KMS-11 (cell line): ENCODE data around the gene HEXD.

Experiments used
- H2AFZ ChIP-seq: fragments of 200-600 bp; sonication (generic); 2 replicates; pipeline ENCODE4 v1.6.1; 2016; ENCODE audit warnings: antibody characterized with exemption, mixed run types, low read depth
- H3K27ac ChIP-seq: fragments of 200-600 bp; sonication (generic); 2 replicates; pipeline ENCODE4 v1.6.1; 2016; ENCODE audit warnings: mild to moderate bottlenecking, mixed run types
- H3K27me3 ChIP-seq: fragments of 200-600 bp; sonication (generic); 2 replicates; pipeline ENCODE4 v1.6.1; 2017; ENCODE audit warnings: mild to moderate bottlenecking, low read depth, mixed run types, moderate library complexity; ENCODE audit not compliant: insufficient read depth
- H3K36me3 ChIP-seq: fragments of 200-600 bp; sonication (generic); 2 replicates; pipeline ENCODE4 v1.6.1; 2017; ENCODE audit warnings: mild to moderate bottlenecking, mixed run types; ENCODE audit not compliant: insufficient read depth
- H3K4me1 ChIP-seq: fragments of 200-600 bp; sonication (generic); 2 replicates; pipeline ENCODE4 v1.6.1; 2016; ENCODE audit warnings: mild to moderate bottlenecking, low read depth, mixed run types; ENCODE audit not compliant: poor library complexity, severe bottlenecking
- H3K4me2 ChIP-seq: fragments of 200-600 bp; sonication (generic); 2 replicates; pipeline ENCODE4 v1.7.0; 2016; ENCODE audit warnings: mild to moderate bottlenecking, mixed run types
- H3K4me3 ChIP-seq: fragments of 200-600 bp; sonication (generic); IDR thresholded peaks from 2 replicates; pipeline ENCODE4 v1.6.1; 2017; ENCODE audit warnings: low read depth, low read length, mixed read lengths; ENCODE audit not compliant: insufficient read depth
- H3K79me2 ChIP-seq: fragments of 200-600 bp; sonication (generic); 2 replicates; pipeline ENCODE4 v1.6.1; 2016; ENCODE audit warnings: low read depth, mixed run types; ENCODE audit not compliant: insufficient read depth
- H3K9ac ChIP-seq: fragments of 200-600 bp; sonication (generic); 2 replicates; pipeline ENCODE4 v1.6.1; 2016; ENCODE audit warnings: mild to moderate bottlenecking, mixed run types
- H4K20me1 ChIP-seq: fragments of 200-600 bp; sonication (generic); 2 replicates; pipeline ENCODE4 v1.6.1; 2016; ENCODE audit warnings: mild to moderate bottlenecking, mixed run types; ENCODE audit not compliant: insufficient read depth
- CTCF ChIP-seq: fragments of 200-600 bp; sonication (generic); conservative IDR thresholded peaks from 2 replicates; pipeline ENCODE4 v1.6.1; 2017; ENCODE audit warnings: low read depth, mild to moderate bottlenecking, antibody characterized with exemption, low read length, moderate library complexity, mixed read lengths

The HEXD gene

GRCh38 chr17:82424863-82425159 is 6.7 kb downstream of the HEXD start:
- TF ChIP-seq CTCF, result peak; percentile 50
- Histone ChIP-seq H2AFZ (no peak overlapping the region), H3K4me3 (no peak overlapping the region), H3K4me2 (no peak overlapping the region), H3K36me3 (no peaks in the 10 kb centered on the region), H3K27me3 (no peaks in the 10 kb centered on the region), H3K9ac (no peak overlapping the region), H4K20me1 (no peaks in the 10 kb centered on the region), H3K4me1 (peaks cover 11% of the 10 kb centered on the region), H3K27ac (no peak overlapping the region), H3K79me2 (peaks cover 2% of the 10 kb centered on the region; the same call in 1 of the 2 replicates)

DNA sequence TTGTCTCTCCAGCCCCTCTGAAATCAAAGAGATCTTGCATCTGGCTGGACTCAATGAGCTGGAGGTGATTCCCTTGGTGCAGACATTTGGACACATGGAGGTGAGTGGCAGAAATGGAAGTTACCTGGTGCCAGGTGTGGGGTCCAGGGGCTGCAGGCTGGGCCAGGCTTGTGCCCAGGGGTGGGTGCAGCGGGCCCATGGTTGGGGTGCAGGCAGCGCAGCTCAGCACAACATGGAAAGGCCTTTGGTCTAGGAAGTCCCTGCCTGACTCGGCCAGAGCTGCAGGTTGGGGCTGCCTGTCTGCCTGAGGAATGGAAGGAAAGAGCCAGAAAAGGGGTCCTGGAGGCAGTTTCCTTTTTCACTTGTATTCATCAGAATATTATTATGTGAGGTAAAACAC is 10.4 kb downstream of the HEXD start:
- H3K27ac ChIP-seq, result no peak overlapping the region
- no peak for TF ChIP-seq CTCF
- no peak overlapping the region for H3K4me2 ChIP-seq
- H2AFZ ChIP-seq, result no peak overlapping the region
- H3K79me2 ChIP-seq, result no peaks in the 10 kb centered on the region
- no peaks in the 10 kb centered on the region for H3K27me3 ChIP-seq
- H4K20me1 ChIP-seq, result no peaks in the 10 kb centered on the region
- H3K4me1 ChIP-seq, result peaks cover 6% of the 10 kb centered on the region
- H3K36me3 ChIP-seq, result no peaks in the 10 kb centered on the region
- H3K4me3 ChIP-seq, result no peak overlapping the region
- H3K9ac ChIP-seq, result no peak overlapping the region

- H3K4me3 ChIP-seq, result no peak overlapping the region
- no peak for TF ChIP-seq CTCF
- no peak overlapping the region for H2AFZ ChIP-seq
Measured at GRCh38 chr17:82429824-82430223, 11.7 kb downstream of the HEXD start.

DNA sequence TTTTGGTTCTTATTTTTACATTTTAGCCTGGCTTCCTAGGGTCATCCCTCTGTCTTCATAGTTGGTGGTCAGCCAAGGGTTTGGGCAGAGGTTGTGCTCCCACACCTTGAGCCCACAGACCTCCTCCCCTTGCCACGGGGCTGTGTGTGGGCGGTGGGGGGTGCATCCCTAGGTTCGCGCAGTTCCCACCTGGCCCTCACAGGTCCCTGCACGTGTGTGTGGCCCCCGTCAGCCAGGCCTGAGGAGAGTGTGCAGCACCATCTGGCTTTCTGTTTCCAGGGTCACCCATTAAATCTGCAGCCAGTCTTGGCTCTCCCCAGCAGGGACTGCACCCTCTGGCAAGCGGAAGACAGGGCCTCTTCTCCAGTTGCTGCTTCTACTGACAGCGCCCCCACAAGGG is 13.9 kb downstream of the HEXD start:
- Histone ChIP-seq H3K79me2 (no peaks in the 10 kb centered on the region), H3K4me2 (no peak overlapping the region), H3K4me1 (peaks cover 10% of the 10 kb centered on the region), H4K20me1 (no peaks in the 10 kb centered on the region), H2AFZ (no peak overlapping the region), H3K4me3 (no peak overlapping the region), H3K27ac (no peak overlapping the region), H3K36me3 (no peaks in the 10 kb centered on the region), H3K27me3 (no peaks in the 10 kb centered on the region), H3K9ac (no peak overlapping the region)
- TF ChIP-seq CTCF, result no peak

More at GRCh38 chr17:82429824-82430223, 11.7 kb downstream of the HEXD start:
- H4K20me1 ChIP-seq, result no peaks in the 10 kb centered on the region
- no peaks in the 10 kb centered on the region for H3K36me3 ChIP-seq
- H3K27me3 ChIP-seq, result no peaks in the 10 kb centered on the region
- H3K79me2 ChIP-seq, result no peaks in the 10 kb centered on the region
- H3K4me2 ChIP-seq, result no peak overlapping the region
- H3K27ac ChIP-seq, result no peak overlapping the region
- H3K4me1 ChIP-seq, result peaks cover 10% of the 10 kb centered on the region
- H3K9ac ChIP-seq, result no peak overlapping the region
